H1 (cell line): ENCODE results near the gene PTPMT1. TPM values are rescaled to one million over a fixed set of nuclear protein-coding genes. Genes with fewer than 3 reads are reported as not detected.

Experiments
- ASH2L ChIP-seq: fragments of 200-600, 300-600 bp; sonication (generic); IDR thresholded peaks from one replicate; pipeline ENCODE4 v1.7.1; 2017; ENCODE audit warnings: low read length
- CTBP2 ChIP-seq: IDR thresholded peaks from 2 replicates; pipeline ENCODE4 v1.7.0; 2011; ENCODE audit warnings: borderline replicate concordance, mild to moderate bottlenecking, moderate library complexity, mixed read lengths, low read length; ENCODE audit not compliant: insufficient read depth, insufficient read length
- KDM5A ChIP-seq: fragments of 200-600 bp; IDR thresholded peaks from 2 replicates; pipeline ENCODE4 v1.7.1; 2012; ENCODE audit warnings: mild to moderate bottlenecking, low read length, inconsistent platforms, mixed read lengths
- MAX ChIP-seq: IDR thresholded peaks from 2 replicates; pipeline ENCODE4 v1.6.1; 2012; ENCODE audit warnings: inconsistent platforms
- RAD21 ChIP-seq, 2 experiments: IDR thresholded peaks in 1 of 2; conservative IDR thresholded peaks in 1 of 2; 2 replicates each; pipeline ENCODE4 v1.6.1; 2011; ENCODE audit warnings: low read depth in 2 of 2, low read length in 2 of 2, improper control_type of control experiment in 1 of 2, inconsistent platforms in 1 of 2, mild to moderate bottlenecking in 1 of 2, moderate library complexity in 1 of 2
- SP4 ChIP-seq: IDR thresholded peaks from 2 replicates; pipeline ENCODE4 v1.6.1; 2012; ENCODE audit warnings: low read length, inconsistent platforms
- YY1 ChIP-seq: IDR thresholded peaks from 2 replicates; pipeline ENCODE4 v1.6.1; 2011; ENCODE audit warnings: low read depth, mild to moderate bottlenecking, low read length
- polyA plus RNA-seq, 7 experiments: library from polyadenylated mRNA; depleted of rRNA in 3 of 7; stranded (reverse) in 5 of 7; unstranded in 2 of 7; fragments of >200 nt in 5 of 7; fragments of 200-250 nt in 2 of 7; gene quantifications; 1 replicate in 5 of 7; 2 replicates in 1 of 7; 4 replicates in 1 of 7; pipeline versions ENCODE4 v1.2.1 to v1.2.3, GENCODE V29; 2011 to 2013; ENCODE audit warnings: missing spikeins in 2 of 7, mixed read lengths in 2 of 7
- total RNA-seq: library from RNA; stranded (reverse); fragmentation: NEBNext Ultra II Directional; extraction: Animal tissue kit (Norgen Biotek cat#: 25700); gene quantifications from 2 replicates; pipeline ENCODE4 v1.2.1, GENCODE V29; 2021

The PTPMT1 gene
- total and polyA plus RNA-seq, 2 of the 8 experiments (the other 6 are each of a cell fraction or from before 2014, with no cell fraction given) = 44.8 to 105 TPM

- TF ChIP-seq KDM5A (no peak), ASH2L (no peak), MAX (no peak), CTBP2 (no peak), SP4 (no peak), RAD21 (IDR thresholded peaks at IDR 0.05 in 1 of 2, conservative IDR thresholded peaks at IDR 0.05 in 1 of 2; ENCODE audit: low read depth in 2 of 2, low read length in 2 of 2) (no peak), YY1 (no peak)
Measured at GRCh38 chr11:47592251-47592650, 26.9 kb downstream of the PTPMT1 start (continued).
